SW 1271 (cell line): ENCODE measurements around the gene C5.
A peak's percentile ranks its signal among the peaks of the same experiment; 100 is the strongest.
"Not testable (repeated sequence)": the region's sequence is repeated elsewhere in the genome, so short reads cannot be mapped to it uniquely, and the experiment has no call there.

Source experiments
- DNase-seq, 2 experiments: peaks; one replicate each; lab custom pipeline; 2025; lab: John Stamatoyannopoulos, UW

Gene C5

GRCh38 chr9:121050128-121050988, at the start of gene C5:
TSS of gene C5 (minus strand) at chr9:121050275. CDS start at chr9:121050246, 29 bp downstream.
- no peak for DNase-seq

DNA sequence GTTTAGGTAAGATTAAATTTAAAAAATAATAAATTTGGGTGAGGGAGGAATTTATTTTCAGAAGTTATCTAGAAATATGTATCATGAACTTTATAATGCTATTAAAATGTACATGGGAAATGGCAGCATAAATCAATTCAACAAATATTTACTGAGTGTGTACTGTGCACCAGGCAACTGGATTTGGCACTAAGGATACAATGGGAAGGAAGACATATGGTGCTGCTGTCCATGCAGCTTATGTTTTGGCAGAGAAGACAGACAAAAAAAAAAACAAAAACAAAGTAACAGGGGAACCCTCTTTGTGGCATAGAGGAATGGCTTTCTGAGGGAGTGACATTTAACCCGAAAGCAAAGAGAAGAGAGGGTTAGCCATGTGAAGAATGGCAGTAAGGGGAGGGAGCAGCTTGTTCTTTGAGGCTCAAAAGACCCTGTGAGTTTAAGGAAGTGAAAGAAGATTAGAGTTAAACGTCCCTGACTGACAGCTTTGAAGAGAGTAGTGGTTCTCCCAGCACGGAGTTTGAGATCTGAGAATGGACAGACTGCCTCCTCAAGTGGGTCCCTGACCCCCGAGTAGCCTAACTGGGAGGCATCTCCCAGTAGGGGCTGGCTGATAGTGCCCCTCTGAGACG, 48.6 kb upstream of the C5 start:
- DNase-seq: no peak

- no peak for DNase-seq
These were observed 45.0 kb upstream of the C5 start for GRCh38 chr9:121095057-121095456.

DNA sequence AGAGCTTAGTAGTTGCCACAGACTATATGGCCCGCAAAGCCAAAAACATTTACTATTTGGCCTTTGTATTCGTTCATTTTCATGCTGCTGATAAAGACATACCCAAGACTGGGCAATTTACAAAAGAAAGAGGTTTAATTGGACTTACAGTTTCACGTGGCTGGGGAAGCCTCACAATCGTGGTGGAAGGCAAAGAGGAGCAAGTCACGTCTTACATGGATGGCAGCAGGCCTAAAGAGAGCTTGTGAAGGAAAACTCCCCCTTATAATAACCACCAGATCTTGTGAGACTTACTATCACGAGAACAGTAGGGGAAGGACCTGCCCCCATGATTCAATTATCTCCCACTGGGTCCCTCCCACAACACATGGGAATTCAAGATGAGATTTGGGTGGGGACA, 40.7 kb upstream of the C5 start:
- not testable (repeated sequence) for DNase-seq

GRCh38 chr9:121088576-121088975, 38.5 kb upstream of the C5 start:
- DNase-seq: no peak

DNA sequence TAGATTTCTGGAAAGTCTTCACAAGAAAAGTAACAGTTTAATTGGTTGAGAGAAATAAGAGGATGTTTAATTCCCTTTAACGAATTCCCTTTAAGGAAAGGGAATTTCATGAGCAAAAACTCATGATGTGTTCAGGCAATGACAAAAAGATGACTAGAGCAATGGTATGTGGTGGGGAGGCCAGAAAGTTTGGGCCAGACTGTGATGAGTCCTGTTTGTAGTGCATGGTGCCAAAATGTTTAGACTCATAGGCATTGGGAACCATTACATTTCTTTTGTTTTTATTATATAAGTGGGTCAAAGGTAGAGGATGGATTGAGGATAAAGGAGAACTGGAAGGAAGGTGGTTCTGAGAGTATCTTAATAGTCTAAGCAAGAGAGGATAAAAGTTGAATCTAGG, 35.6 kb upstream of the C5 start:
- DNase-seq: no peak

DNA sequence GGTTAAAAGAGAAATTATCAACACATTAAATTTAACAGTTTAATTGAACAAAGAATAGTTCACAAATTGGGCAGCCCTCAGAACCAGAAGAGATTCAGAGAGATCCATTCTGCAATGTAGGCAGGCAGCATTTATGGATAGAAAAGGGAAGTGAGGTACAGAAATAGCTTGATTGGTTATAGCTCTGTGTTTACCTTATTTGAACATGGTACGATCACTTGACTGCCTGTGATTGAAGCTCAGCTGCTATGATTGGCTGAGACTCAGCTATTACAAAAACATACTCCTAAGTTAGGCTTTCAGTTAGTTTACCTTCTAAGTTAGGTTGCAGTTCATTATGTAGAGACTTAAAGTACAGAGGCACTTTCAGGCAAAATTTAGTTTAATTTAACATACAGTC, 32.0 kb upstream of the C5 start:
- no peak for DNase-seq

- peak in 1 of 2 experiments; percentile 82 for DNase-seq
These were observed 25.4 kb upstream of the C5 start for GRCh38 chr9:121075251-121076036.

- DNase-seq: peak; percentile 70 to 92
These were observed 24.5 kb upstream of the C5 start, which contains the start of gene CNTRL for GRCh38 chr9:121074370-121075250. TSS of gene CNTRL (plus strand) at chr9:121074955. CDS start at chr9:121088327, 13,372 bp downstream.

- no peak for DNase-seq
These were observed 23.0 kb upstream of the C5 start for GRCh38 chr9:121073038-121073437.

DNA sequence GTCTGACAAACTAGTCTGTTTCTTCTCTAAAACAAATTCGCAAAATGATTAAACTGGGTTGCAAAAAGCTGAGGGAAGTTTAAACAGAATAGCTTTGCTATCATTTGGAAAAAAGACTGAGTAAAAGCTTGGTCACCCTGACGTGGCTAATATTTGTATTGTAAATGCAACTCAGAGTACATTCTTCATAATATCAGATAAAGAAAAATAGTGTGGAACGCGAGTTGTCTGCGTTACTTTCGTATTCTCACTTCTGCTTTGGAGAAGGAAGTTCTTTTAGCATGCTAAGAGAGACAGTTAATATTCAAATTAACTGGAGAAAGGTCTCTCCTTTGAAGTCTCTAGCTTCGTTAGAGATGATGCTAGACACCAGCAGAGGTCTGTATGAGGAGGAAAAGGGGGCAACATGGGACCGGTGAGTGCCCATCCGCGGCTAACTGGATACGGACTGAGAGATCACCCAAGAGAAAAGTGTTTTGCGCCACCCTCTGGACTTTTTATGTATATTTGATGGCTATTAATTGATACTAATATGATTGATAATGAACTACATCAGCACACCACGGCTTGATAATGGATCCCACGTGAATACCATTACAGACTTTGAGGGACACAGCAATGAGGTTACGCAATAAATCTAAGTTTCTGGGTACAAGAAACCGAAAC, 21.8 kb upstream of the C5 start:
- no peak for DNase-seq

DNA sequence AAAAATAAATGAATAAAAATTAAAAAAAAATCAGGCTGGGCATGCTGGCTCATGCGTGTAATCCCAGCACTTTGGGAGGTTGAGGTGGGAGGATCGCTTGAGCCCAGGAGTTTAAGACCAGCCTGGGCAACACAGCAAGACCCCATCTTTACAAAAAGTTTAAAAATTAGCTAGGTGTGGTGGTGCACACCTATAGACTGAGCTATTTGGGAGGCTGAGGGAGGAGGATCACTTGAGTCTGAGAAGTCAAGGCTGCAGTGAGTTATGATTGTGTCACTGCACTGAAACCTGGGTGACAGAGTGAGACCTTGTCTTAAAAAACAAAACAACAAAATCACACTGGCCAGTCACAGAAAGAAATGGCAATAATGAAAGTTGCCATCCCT, 21.3 kb upstream of the C5 start:
- DNase-seq: no peak

DNA sequence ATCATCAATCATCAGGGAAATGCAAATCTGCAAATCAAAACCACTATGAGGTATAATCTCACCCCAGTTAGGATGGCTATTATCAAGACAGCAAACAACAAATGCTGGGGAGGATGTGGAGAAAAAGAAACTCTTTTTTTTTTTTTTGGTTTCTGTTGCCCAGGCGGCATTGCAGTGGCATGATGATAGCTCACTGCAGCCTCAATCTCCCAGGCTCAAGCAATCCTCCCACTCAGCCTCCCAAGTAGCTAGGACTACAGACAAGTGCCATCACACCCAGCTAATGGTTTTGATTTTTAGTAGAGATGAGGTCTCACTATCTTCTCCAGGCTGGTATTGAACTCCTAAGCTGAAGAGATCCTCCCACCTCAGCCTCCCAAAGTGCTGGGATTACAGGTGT, 19.3 kb upstream of the C5 start:
- DNase-seq: no peak

- DNase-seq: no peak
These were observed 17.6 kb upstream of the C5 start for GRCh38 chr9:121067640-121068039.

DNA sequence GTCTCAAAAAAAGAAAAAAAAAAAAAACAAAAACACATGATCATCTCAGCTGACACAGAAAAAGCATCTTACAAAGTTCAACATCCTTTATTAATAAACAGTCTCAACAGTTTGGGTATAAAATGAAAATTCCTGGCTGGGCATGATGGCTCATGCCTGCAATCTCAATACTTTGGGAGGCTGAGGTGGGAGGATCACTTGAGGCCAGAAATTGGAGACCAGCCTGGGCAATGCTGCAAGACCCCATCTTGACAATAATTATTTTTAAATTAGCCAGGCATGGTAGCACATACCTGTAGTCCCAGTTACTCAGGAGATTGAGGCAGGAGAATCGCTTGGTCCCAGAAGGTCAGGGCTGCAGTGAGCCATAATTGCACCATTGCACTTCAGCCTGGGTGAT, 16.8 kb upstream of the C5 start:
- DNase-seq: no peak

DNA sequence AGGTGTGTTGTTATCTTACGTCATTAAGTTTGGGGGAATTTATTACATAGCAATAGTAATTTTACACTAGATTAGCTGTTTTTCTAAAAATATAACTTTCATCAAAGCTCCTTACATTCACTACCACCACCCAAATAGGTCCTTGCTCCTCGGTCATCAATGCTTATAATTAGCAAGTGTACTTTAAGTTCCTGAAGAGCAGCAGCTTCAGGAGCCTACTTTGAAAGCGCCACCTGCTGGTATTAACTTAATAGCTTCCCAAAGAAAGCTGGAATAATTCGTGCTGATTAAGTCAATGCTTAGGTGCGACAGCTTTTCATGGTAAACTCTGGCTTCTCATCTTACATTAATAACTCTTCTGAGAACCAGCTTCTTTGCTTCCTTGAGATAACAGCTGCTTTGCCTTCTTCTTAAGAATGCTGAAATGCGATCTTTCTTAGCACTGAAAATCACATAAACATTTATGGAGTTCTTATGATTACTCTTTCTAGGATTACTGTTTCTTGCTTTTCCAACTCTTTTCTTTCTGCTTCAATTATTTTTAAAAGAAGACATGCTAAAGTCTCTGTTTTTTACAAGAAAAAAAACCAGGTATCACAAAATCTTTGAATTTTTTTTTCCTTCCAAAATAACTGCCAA, 10.0 kb upstream of the C5 start:
- DNase-seq: peak; percentile 8 to 61

- no peak for DNase-seq
These were observed 9.4 kb upstream of the C5 start for GRCh38 chr9:121059513-121059912.

DNA sequence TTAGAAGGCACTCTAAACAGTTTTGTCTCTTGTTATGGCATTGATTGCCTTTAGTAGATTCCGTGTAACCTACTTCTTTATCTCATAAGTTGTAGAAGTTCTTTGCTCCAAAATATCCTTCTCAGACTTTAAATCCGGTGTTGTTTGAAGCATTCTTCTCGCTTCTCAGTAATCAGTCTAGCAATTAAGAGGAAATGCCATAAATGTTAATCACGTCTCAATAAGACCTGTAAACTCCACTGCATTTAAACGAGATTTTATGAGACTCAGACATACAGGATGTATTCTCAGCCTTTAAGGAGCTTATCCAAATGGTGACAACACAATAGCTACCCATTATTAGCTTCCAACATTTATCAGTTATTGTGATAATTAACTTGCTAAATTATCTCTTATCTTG, 7.7 kb upstream of the C5 start:
- DNase-seq: no peak

DNA sequence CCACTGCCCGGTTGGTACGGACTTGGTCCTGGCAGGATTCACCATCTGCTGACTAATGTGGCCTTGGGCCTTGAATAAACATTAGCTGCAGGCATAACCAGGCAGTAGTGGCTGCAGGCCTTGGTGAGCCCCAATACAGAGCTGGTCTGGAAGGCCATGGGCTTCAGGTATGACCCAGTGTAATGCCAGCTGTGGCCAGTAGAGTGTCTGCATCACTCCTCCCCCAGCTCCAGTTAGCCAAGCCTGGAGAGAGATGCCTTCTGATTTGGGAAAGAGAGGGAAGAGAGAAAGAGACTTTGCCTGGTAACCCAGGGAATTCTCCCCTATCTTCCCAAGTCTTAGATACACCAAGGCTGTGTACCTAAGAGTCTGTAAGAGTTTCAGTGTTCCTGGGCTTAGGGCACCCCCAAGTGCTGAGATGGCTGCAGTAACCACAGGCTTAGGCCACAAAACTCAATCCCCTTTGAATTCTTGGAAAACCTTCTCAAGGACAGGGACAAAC, 5.6 kb upstream of the C5 start:
- DNase-seq: no peak

DNA sequence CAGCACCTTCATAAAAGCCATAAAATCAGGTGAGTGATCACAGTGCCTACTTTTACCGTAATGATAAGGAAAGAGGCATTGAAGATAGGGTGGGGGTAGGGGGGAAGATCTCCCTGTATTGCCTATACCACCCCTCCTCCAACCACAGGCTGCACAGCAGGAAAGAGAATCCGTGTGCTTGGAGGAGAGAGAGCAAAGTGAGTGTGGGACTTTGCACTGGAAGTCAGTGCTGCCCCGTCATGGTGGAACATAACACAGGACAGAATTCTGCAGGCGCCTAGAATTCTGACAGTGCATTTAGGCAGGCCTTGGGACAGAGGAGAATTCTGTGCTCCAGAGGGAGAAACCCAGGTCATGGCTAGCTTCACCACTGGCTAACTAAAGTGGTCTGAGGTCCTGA, 3.5 kb upstream of the C5 start:
- DNase-seq: no peak
